Liver (tissue), 9 donors: ENCODE data around the gene PEMT. TPM values are rescaled to one million over a fixed set of nuclear protein-coding genes. Genes with fewer than 3 reads are reported as not detected.

Experiments used
- DNase-seq: peaks from one replicate; pipeline ENCODE4 v3.0.0-alpha.2; 2017; ENCODE audit warnings: low spot score
- H3K27ac ChIP-seq, 2 donors: one replicate each; pipeline ENCODE4 v1.7.0; 2013; ENCODE audit warnings: inconsistent platforms in 2 of 2, low read length in 2 of 2, control low read depth in 1 of 2, low read depth in 1 of 2, mild to moderate bottlenecking in 1 of 2
- H3K27me3 ChIP-seq, 4 donors: one replicate each; pipeline versions ENCODE4 v1.6.1 to v1.7.0; 2013; ENCODE audit warnings: low read length in 3 of 4, inconsistent platforms in 1 of 4, mild to moderate bottlenecking in 1 of 4, moderate library complexity in 1 of 4; ENCODE audit not compliant: control insufficient read depth in 4 of 4, insufficient read depth in 4 of 4
- H3K36me3 ChIP-seq, 4 donors: one replicate each; pipeline versions ENCODE4 v1.6.1 to v1.7.0; 2013; ENCODE audit warnings: low read length in 3 of 4, mild to moderate bottlenecking in 3 of 4, low read depth in 1 of 4, moderate library complexity in 1 of 4; ENCODE audit not compliant: control insufficient read depth in 4 of 4, insufficient read depth in 3 of 4
- H3K4me1 ChIP-seq, 4 donors: one replicate each; pipeline versions ENCODE4 v1.6.1 to v1.7.0; 2013; ENCODE audit warnings: low read length in 3 of 4, mild to moderate bottlenecking in 3 of 4, moderate library complexity in 1 of 4; ENCODE audit not compliant: control insufficient read depth in 4 of 4, insufficient read depth in 4 of 4
- H3K4me3 ChIP-seq, 3 donors: one replicate each; pipeline versions ENCODE4 v1.6.1 to v1.7.0; 2013; ENCODE audit warnings: low read length in 3 of 3, control low read depth in 1 of 3, low read depth in 1 of 3, mild to moderate bottlenecking in 1 of 3
- H3K9ac ChIP-seq, 2 donors: one replicate each; pipeline ENCODE4 v1.7.0; 2013; ENCODE audit warnings: low read length in 2 of 2, mild to moderate bottlenecking in 2 of 2, moderate library complexity in 2 of 2, control low read depth in 1 of 2, low read depth in 1 of 2
- H3K9me3 ChIP-seq, 4 donors: one replicate each; pipeline versions ENCODE4 v1.6.1 to v1.7.0; 2013; ENCODE audit warnings: low read length in 3 of 4; ENCODE audit not compliant: control insufficient read depth in 4 of 4
- EGR1 ChIP-seq, 2 donors: IDR thresholded peaks; 2 replicates each; pipeline ENCODE4 v1.6.1; 2016 to 2018; ENCODE audit warnings: antibody characterized with exemption in 2 of 2, low read depth in 2 of 2
- FOXA1 ChIP-seq: IDR thresholded peaks from 2 replicates; pipeline ENCODE4 v1.6.1; 2016; ENCODE audit warnings: antibody characterized with exemption
- FOXA2 ChIP-seq: IDR thresholded peaks from 2 replicates; pipeline ENCODE4 v1.6.1; 2016; ENCODE audit warnings: antibody characterized with exemption
- GABPA ChIP-seq, 2 donors: IDR thresholded peaks in 1 of 2; conservative IDR thresholded peaks in 1 of 2; 2 replicates each; pipeline ENCODE4 v1.6.1; 2016; ENCODE audit warnings: antibody characterized with exemption in 2 of 2, mild to moderate bottlenecking in 1 of 2, moderate library complexity in 1 of 2
- HNF4A ChIP-seq, 2 donors: conservative IDR thresholded peaks; 2 replicates each; pipeline ENCODE4 v1.6.1; 2016; ENCODE audit warnings: antibody characterized with exemption in 2 of 2, mild to moderate bottlenecking in 2 of 2
- HNF4G ChIP-seq: IDR thresholded peaks from 2 replicates; pipeline ENCODE4 v1.6.1; 2016; ENCODE audit warnings: antibody characterized with exemption
- JUND ChIP-seq, 2 donors: IDR thresholded peaks; 2 replicates each; pipeline ENCODE4 v1.6.1; 2016; ENCODE audit warnings: antibody characterized with exemption in 2 of 2
- MAX ChIP-seq: IDR thresholded peaks from 2 replicates; pipeline ENCODE4 v1.6.1; 2016; ENCODE audit warnings: antibody characterized with exemption
- NR2F2 ChIP-seq: IDR thresholded peaks from 2 replicates; pipeline ENCODE4 v1.6.1; 2016; ENCODE audit warnings: antibody characterized with exemption
- RAD21 ChIP-seq, 2 donors: IDR thresholded peaks; 2 replicates each; pipeline ENCODE4 v1.6.1; 2016; ENCODE audit warnings: antibody characterized with exemption in 2 of 2, mild to moderate bottlenecking in 2 of 2
- REST ChIP-seq: IDR thresholded peaks from 2 replicates; pipeline ENCODE4 v1.6.1; 2016; ENCODE audit warnings: antibody characterized with exemption, mild to moderate bottlenecking
- RXRA ChIP-seq, 2 donors: IDR thresholded peaks; 2 replicates each; pipeline ENCODE4 v1.6.1; 2017 to 2018; ENCODE audit warnings: antibody characterized with exemption in 2 of 2, mild to moderate bottlenecking in 1 of 2
- SP1 ChIP-seq: IDR thresholded peaks from 2 replicates; pipeline ENCODE4 v1.6.1; 2018; ENCODE audit warnings: antibody characterized with exemption, mild to moderate bottlenecking
- TAF1 ChIP-seq: conservative IDR thresholded peaks from 2 replicates; pipeline ENCODE4 v1.6.1; 2016; ENCODE audit warnings: antibody characterized with exemption, mild to moderate bottlenecking
- YY1 ChIP-seq: IDR thresholded peaks from 2 replicates; pipeline ENCODE4 v1.6.1; 2016; ENCODE audit warnings: antibody characterized with exemption, mild to moderate bottlenecking
- ZBTB33 ChIP-seq: IDR thresholded peaks from 2 replicates; pipeline ENCODE4 v1.6.1; 2016; ENCODE audit warnings: antibody characterized with exemption
- WGBS: extraction: QIAGEN DNeasy Blood & Tissue Kit; methylation state at CpG from one replicate; pipeline ENCODE4 v1.1.7; 2013; 5-methylcytosine and 5-hydroxymethylcytosine counted together
- polyA plus RNA-seq, 2 donors: library from polyadenylated mRNA; stranded (reverse) in 1 of 2; unstranded in 1 of 2; fragments of 200-250 nt in 1 of 2; fragments of >200 nt in 1 of 2; fragmentation: Nextera tagmentation in 1 of 2; extraction: Ambion mirVana in 1 of 2; gene quantifications; one replicate each; pipeline versions ENCODE4 v1.2.1 to v1.2.3, GENCODE V29; 2013 to 2015
- total RNA-seq, 2 donors: library from RNA; depleted of rRNA; stranded (reverse); fragments of >200 nt; gene quantifications; one replicate each; pipeline ENCODE4 v1.2.3, GENCODE V29; 2014
- TF ChIP-seq, protein P1 (sequence below): fragments of 150-350 bp; IDR thresholded peaks from 2 replicates; pipeline ENCODE4 v1.5.1; 2017; ENCODE audit warnings: improper control_type of control experiment, low read depth, low read length; ENCODE audit not compliant: missing input control
- TF ChIP-seq, protein P2 (sequence below): IDR thresholded peaks from 2 replicates; pipeline ENCODE4 v1.6.1; 2016; ENCODE audit warnings: antibody characterized with exemption
- donor health status: healthy.
- donor health status: healthy.
- donor health status: healthy.
- donor health status: healthy.
- donor health status: healthy.

The PEMT gene
- total and polyA plus RNA-seq, 4 donors, result 64.6 to 211 (median 184) TPM

DNA sequence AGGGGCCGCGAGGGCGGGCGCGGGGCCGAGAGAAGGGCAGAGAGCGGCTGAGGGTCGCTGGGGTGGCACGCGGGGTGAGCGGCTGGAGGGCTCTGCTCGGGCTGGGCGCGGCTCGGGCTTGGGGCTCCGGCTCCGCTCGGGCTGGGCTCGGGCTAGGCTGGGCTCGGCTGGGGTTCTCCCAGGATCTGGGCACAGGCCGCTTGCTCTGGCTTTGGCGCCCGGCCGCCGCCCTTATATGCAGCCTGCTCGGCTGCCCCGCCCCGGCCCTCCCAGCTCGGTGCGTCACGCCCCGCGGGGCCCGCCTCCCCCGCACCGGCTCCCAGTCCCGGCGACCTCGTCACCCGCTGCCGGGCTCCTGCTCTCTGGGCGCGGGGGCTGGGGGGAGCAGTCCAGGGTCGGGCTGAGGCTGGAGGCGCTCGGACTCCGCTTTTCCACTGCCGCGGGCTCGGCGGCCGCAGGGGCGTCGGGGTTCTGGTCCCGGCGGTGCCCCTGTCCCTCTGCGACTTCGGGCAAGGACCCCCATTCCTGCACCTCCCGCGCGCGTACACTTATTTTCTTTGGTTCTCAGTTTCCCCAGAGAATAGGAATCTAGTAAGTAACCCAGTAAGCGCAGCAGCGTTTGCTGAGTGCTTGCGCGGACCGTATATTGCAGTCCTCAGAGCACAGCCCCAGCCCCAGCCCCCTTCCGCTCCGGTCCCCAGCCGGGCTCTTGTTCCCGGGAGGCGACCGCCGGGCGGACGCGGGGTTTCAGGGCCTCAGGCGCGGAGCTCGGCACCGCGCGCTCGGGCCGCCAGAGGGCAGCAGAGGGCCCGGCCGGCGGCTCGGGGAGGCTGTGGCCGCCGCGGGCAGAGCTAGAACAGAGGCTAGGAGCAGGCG, 95.1 kb downstream of the PEMT start, which contains the start of gene RASD1:
RASD1 (minus strand) TSS at position 207 of the 876 bp plus-strand sequence. CDS start 214 bp downstream, outside the sequence.
- Histone ChIP-seq H3K36me3 (peaks cover 2 to 12% (median 5%) of the 10 kb centered on the region in 4 donors), H3K27me3 (no peaks in the 10 kb centered on the region), H3K4me3 (peak within 1 kb of the TSS; percentile 54 to 64 (median 56)), H3K9ac (peak within 1 kb of the TSS; percentile 35 to 73), H3K4me1 (peaks cover 0 to 16% (median 7%) of the 10 kb centered on the region in 4 donors), H3K27ac (peak within 1 kb of the TSS; percentile 87 to 97), H3K9me3 (no peaks in the 10 kb centered on the region)
- DNase-seq, result peak; percentile 90
- TF ChIP-seq EGR1 (IDR thresholded peaks at IDR 0.05; ENCODE audit: low read depth in 2 of 2) (peak; percentile 54 to 84), RAD21 (IDR thresholded peaks at IDR 0.05) (peak; percentile 64 to 77), MAX (no peak), REST (peak; percentile 80)
- TF ChIP-seq, protein P1, sequence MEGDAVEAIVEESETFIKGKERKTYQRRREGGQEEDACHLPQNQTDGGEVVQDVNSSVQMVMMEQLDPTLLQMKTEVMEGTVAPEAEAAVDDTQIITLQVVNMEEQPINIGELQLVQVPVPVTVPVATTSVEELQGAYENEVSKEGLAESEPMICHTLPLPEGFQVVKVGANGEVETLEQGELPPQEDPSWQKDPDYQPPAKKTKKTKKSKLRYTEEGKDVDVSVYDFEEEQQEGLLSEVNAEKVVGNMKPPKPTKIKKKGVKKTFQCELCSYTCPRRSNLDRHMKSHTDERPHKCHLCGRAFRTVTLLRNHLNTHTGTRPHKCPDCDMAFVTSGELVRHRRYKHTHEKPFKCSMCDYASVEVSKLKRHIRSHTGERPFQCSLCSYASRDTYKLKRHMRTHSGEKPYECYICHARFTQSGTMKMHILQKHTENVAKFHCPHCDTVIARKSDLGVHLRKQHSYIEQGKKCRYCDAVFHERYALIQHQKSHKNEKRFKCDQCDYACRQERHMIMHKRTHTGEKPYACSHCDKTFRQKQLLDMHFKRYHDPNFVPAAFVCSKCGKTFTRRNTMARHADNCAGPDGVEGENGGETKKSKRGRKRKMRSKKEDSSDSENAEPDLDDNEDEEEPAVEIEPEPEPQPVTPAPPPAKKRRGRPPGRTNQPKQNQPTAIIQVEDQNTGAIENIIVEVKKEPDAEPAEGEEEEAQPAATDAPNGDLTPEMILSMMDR, result peak; percentile 88
- under 1% methylated on average over 93 of the region's 93 CpGs for WGBS

DNA sequence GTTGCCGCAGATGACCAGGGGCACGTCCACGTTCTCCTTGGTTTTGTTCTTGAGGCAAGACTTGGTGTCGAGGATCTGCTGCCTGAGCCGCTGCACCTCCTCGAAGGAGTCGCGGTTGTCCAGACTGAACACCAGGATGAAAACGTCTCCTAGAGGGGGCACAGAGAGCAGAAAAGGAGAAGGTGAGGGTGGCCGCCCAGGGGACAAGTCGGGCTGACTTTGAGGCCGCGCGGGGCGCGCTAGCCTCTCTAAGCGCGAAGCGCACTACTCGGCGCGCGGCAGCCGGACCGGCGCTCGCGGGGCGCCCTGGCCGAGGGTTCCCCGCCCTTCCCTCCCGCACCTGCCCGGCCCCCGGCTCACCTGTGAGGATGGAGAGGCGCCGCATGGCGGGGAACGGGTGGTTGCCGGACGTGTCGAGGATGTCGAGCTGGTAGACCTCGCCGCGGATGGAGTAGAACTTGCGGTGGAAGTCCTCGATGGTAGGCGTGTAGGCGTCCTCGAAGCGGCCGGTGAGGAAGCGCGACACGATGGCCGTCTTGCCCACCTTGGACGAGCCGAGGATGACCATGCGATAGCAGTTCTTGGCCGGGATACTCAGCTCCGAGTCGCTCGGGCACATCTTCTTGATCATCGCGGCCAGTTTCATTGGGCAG, 95.8 kb downstream of the PEMT start:
- Histone ChIP-seq H3K9me3 (no peaks in the 10 kb centered on the region), H3K9ac (peak overlapping the region; percentile 35 to 73), H3K27me3 (no peaks in the 10 kb centered on the region), H3K4me3 (peak overlapping the region; percentile 54 to 64 (median 56)), H3K4me1 (peaks cover 0 to 16% (median 7%) of the 10 kb centered on the region in 4 donors), H3K36me3 (peaks cover 4 to 17% (median 6%) of the 10 kb centered on the region in 4 donors), H3K27ac (peak overlapping the region; percentile 41 to 76)
- peak; percentile 49 for DNase-seq
- 1% methylated on average over 65 of the region's 65 CpGs for WGBS
- TF ChIP-seq RXRA (IDR thresholded peaks at IDR 0.05) (no peak), YY1 (no peak), HNF4A (conservative IDR thresholded peaks at IDR 0.05) (no peak), GABPA (IDR thresholded peaks at IDR 0.05 in 1 of 2, conservative IDR thresholded peaks at IDR 0.05 in 1 of 2) (no peak), EGR1 (IDR thresholded peaks at IDR 0.05; ENCODE audit: low read depth in 2 of 2) (no peak), JUND (IDR thresholded peaks at IDR 0.05) (no peak), NR2F2 (no peak), RAD21 (IDR thresholded peaks at IDR 0.05) (no peak), FOXA1 (no peak), HNF4G (no peak), FOXA2 (no peak), ZBTB33 (no peak), SP1 (no peak), MAX (no peak), TAF1 (no peak)
- TF ChIP-seq, protein P1, result no peak
- TF ChIP-seq, protein P2, sequence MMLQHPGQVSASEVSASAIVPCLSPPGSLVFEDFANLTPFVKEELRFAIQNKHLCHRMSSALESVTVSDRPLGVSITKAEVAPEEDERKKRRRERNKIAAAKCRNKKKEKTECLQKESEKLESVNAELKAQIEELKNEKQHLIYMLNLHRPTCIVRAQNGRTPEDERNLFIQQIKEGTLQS, result no peak
